ENCODE results near the gene C17orf78. TPM values are rescaled to one million over a fixed set of nuclear protein-coding genes. Genes with fewer than 3 reads are reported as not detected.
"Not testable (repeated sequence)": the region's sequence is repeated elsewhere in the genome, so short reads cannot be mapped to it uniquely, and the experiment has no call there.

Gene C17orf78
- total RNA-seq, 1 experiment from 2014 or later, result not detected

- no peak for DNase-seq (ENCODE audit: low read depth)
Observed at GRCh38 chr17:37385474-37385990, 9.7 kb downstream of the C17orf78 start.

- no peak for DNase-seq (ENCODE audit: low read depth)
Observed at GRCh38 chr17:37386462-37386861, 10.7 kb downstream of the C17orf78 start.

- DNase-seq (ENCODE audit: low read depth), result no peak
Observed at GRCh38 chr17:37388266-37388665, 12.5 kb downstream of the C17orf78 start.

GRCh38 chr17:37389160-37389559 lies 13.4 kb downstream of the C17orf78 start:
- DNase-seq (ENCODE audit: low read depth), result no peak

- DNase-seq (ENCODE audit: low read depth), result no peak
Observed at GRCh38 chr17:37391146-37391545, 15.4 kb downstream of the C17orf78 start.

- peak; percentile 58 for DNase-seq (ENCODE audit: low read depth)
Observed at GRCh38 chr17:37392024-37392590, 16.3 kb downstream of the C17orf78 start.

GRCh38 chr17:37393352-37393751 lies 17.6 kb downstream of the C17orf78 start:
- DNase-seq (ENCODE audit: low read depth), result no peak

- DNase-seq (ENCODE audit: low read depth), result peak; percentile 31
Observed at GRCh38 chr17:37399265-37399803, 23.5 kb downstream of the C17orf78 start.

GRCh38 chr17:37400505-37400904 lies 24.7 kb downstream of the C17orf78 start:
- DNase-seq (ENCODE audit: low read depth), result peak; percentile 17

- DNase-seq (ENCODE audit: low read depth), result not testable (repeated sequence)
Observed at GRCh38 chr17:37405522-37405921, 29.7 kb downstream of the C17orf78 start.

- DNase-seq (ENCODE audit: low read depth), result peak; percentile 11
Observed at GRCh38 chr17:37405955-37406634, 30.3 kb downstream of the C17orf78 start.

- peak; percentile 74 for DNase-seq (ENCODE audit: low read depth)
Observed at GRCh38 chr17:37406635-37407461, 31.1 kb downstream of the C17orf78 start, which contains the start of the genes ACACA and TADA2A. Gene ACACA (minus strand): TSS chr17:37406836. CDS start chr17:37406299, 537 bp downstream. Gene TADA2A (plus strand): TSS chr17:37406886. CDS start chr17:37411366, 4,480 bp downstream.

- DNase-seq (ENCODE audit: low read depth), result not testable (repeated sequence)
Observed at GRCh38 chr17:37408145-37408479, 32.3 kb downstream of the C17orf78 start.

GRCh38 chr17:37410357-37410756 lies 34.6 kb downstream of the C17orf78 start:
- DNase-seq (ENCODE audit: low read depth), result no peak

- no peak for DNase-seq (ENCODE audit: low read depth)
Observed at GRCh38 chr17:37413875-37414519, 38.2 kb downstream of the C17orf78 start.

GRCh38 chr17:37417852-37418251 lies 42.1 kb downstream of the C17orf78 start:
- DNase-seq (ENCODE audit: low read depth), result no peak

GRCh38 chr17:37422971-37423625 lies 47.3 kb downstream of the C17orf78 start:
- DNase-seq (ENCODE audit: low read depth), result no peak

- no peak for DNase-seq (ENCODE audit: low read depth)
Observed at GRCh38 chr17:37425268-37425667, 49.5 kb downstream of the C17orf78 start.

GRCh38 chr17:37429039-37429438 lies 53.3 kb downstream of the C17orf78 start:
- DNase-seq (ENCODE audit: low read depth), result no peak

- no peak for DNase-seq (ENCODE audit: low read depth)
Observed at GRCh38 chr17:37429453-37429852, 53.7 kb downstream of the C17orf78 start.

Data from HT1080 (cell line).